SK-N-MC (cell line): ENCODE measurements around the gene PLA2G4D.

Experiments
- EZH2 ChIP-seq: fragments of 200-600 bp; sonication (generic); IDR thresholded peaks from one replicate; pipeline ENCODE4 v1.6.1; 2017; ENCODE audit warnings: antibody characterized with exemption
- FOXP2 ChIP-seq: optimal IDR thresholded peaks from 2 replicates; pipeline ENCODE3; 2011; ENCODE audit warnings: mild to moderate bottlenecking, moderate library complexity; ENCODE audit not compliant: insufficient read depth; ENCODE audit errors: extremely low read length, control extremely low read depth
- POLR2AphosphoS5 ChIP-seq: IDR thresholded peaks from 2 replicates; pipeline ENCODE4 v1.6.1; 2012; ENCODE audit warnings: mild to moderate bottlenecking, low read depth, low read length, borderline replicate concordance

GRCh38 chr15:42069025-42069424 lies 25.3 kb downstream of the PLA2G4D start:
- TF ChIP-seq EZH2 (no peak), POLR2AphosphoS5 (no peak), FOXP2 (no peak)
